ENCODE measurements around the gene PTPRM. TPM values are rescaled to one million over a fixed set of nuclear protein-coding genes. Genes with fewer than 3 reads are reported as not detected.

Gene PTPRM
- total and polyA plus RNA-seq, 12 donors = 31.7 to 116 (median 61.2) TPM

DNA sequence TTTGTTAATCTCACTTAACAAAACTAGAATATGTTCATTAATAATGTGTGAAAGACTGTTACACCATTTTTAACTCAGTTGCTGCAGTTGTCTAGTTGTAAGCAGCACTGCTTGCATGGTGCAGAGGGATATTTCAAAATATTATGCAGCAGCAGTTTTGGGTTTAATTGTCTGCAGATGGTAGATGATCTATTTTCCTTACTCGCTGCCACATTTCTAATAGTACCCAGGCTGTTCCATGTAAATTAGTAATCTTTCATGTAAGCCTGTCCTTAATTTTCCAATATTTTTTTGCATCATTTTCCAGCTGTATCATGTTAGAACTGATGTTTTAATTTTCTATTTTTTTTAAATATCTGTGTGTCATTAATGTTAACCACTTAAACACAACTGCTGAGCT lies 554.0 kb downstream of the PTPRM start:
- H3K36me3 ChIP-seq (replicated peaks in 1 of 2) = no peaks in the 10 kb centered on the region
- DNase-seq = no peak
- WGBS, 4 donors = 84 to 95% (median 86%) methylated on average over 1 of the region's 1 CpG
- intact Hi-C loops (cut with DNase I) = no loop called here
- peaks cover 6 to 18% of the 10 kb centered on the region in 2 donors for H3K4me1 ChIP-seq (replicated peaks in 1 of 2)
- TF ChIP-seq CTCF (IDR thresholded peaks at IDR 0.05) (no peak), POLR2A (IDR thresholded peaks at IDR 0.05) (no peak)
- H3K9me3 ChIP-seq (replicated peaks in 1 of 3) = no peaks in the 10 kb centered on the region
- no peaks in the 10 kb centered on the region for H3K27me3 ChIP-seq
- no peak overlapping the region for H3K27ac ChIP-seq
- no peak overlapping the region for H3K4me3 ChIP-seq

DNA sequence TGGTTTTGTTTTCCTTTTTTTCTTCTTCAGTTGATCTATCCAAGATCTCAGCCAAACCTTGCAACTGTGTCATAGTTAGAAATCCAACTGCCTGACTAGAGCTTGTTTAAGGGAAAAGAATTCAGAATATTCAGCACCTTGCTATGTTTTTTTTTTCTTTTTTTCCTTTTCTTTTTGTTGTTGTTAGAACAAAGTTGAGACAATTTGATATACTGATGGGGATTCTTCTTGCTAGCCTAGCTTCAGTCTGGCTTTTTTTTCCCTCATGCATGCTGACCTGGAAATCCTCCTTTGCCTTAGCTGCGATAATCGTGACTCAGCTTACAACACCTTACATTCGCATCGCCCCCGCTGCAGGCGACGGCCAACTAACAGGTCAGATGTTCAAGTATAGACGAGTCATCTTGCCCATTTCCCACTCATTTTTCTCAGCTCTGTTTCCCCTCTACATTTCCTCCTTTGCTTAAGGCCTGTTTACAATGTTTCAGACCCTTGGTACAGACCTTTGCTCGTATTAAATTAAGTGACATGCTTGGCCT lies 554.9 kb downstream of the PTPRM start:
- Histone ChIP-seq H3K4me3 (no peak overlapping the region), H3K9me3 (replicated peaks in 1 of 3) (no peaks in the 10 kb centered on the region), H3K36me3 (replicated peaks in 1 of 2) (no peaks in the 10 kb centered on the region), H3K27ac (no peak overlapping the region), H3K27me3 (no peaks in the 10 kb centered on the region), H3K4me1 (replicated peaks in 1 of 2) (peaks cover under 1 to 9% of the 10 kb centered on the region in 2 donors)
- 87 to 93% (median 89%) methylated on average over 9 of the region's 9 CpGs for WGBS, 4 donors
- DNase-seq = no peak
- intact Hi-C loops (cut with DNase I) = no loop called here
- TF ChIP-seq POLR2A (IDR thresholded peaks at IDR 0.05) (no peak), CTCF (IDR thresholded peaks at IDR 0.05) (no peak)

GRCh38 chr18:8124232-8125146 lies 557.4 kb downstream of the PTPRM start:
- Histone ChIP-seq H3K36me3 (replicated peaks in 1 of 2) (no peaks in the 10 kb centered on the region), H3K4me3 (no peak overlapping the region), H3K27ac (peak overlapping the region in 1 of 5 donors; percentile 6), H3K4me1 (replicated peaks in 1 of 2) (peaks cover 0 to 6% of the 10 kb centered on the region in 2 donors), H3K27me3 (no peaks in the 10 kb centered on the region), H3K9me3 (replicated peaks in 1 of 3) (no peaks in the 10 kb centered on the region)
- no peak for DNase-seq
- 69 to 75% (median 72%) methylated on average over 7 of the region's 7 CpGs for WGBS, 4 donors
- intact Hi-C loops (cut with DNase I) = no loop called here
- TF ChIP-seq POLR2A (IDR thresholded peaks at IDR 0.05) (no peak), CTCF (IDR thresholded peaks at IDR 0.05) (no peak)

DNA sequence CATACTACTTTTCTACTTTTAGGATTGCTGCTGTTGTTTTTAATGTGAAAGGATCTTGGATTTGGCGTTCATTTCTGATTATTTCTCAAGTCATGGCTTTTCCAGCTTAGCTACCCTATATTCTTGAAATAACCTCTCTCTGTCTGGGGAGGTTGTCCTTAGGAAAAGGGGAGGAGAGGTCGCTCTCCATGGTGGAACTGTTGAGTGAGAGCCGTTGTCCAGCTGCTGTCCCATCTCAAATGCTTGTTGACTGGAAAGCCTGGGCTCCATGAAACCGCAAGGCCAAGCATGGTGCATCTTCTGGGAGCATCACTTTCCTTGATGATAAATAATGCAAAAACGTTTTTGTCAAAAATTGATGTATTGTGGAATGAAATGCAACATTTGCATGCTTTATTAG lies 563.0 kb downstream of the PTPRM start:
- H3K4me1 ChIP-seq (replicated peaks in 1 of 2) = peaks cover 0 to 5% of the 10 kb centered on the region in 2 donors
- H3K36me3 ChIP-seq (replicated peaks in 1 of 2) = no peaks in the 10 kb centered on the region
- TF ChIP-seq CTCF (IDR thresholded peaks at IDR 0.05) (no peak), POLR2A (IDR thresholded peaks at IDR 0.05) (no peak)
- DNase-seq = no peak
- H3K9me3 ChIP-seq (replicated peaks in 1 of 3) = no peaks in the 10 kb centered on the region
- no peaks in the 10 kb centered on the region for H3K27me3 ChIP-seq
- H3K4me3 ChIP-seq = no peak overlapping the region
- 77 to 86% (median 83%) methylated on average over 5 of the region's 5 CpGs for WGBS, 4 donors
- intact Hi-C loops (cut with DNase I) = no loop called here
- no peak overlapping the region for H3K27ac ChIP-seq
